ENCODE results near the gene TMEM120B. TPM values are rescaled to one million over a fixed set of nuclear protein-coding genes. Genes with fewer than 3 reads are reported as not detected.
A peak's percentile ranks its signal among the peaks of the same experiment; 100 is the strongest.
"Not testable (repeated sequence)": the region's sequence is repeated elsewhere in the genome, so short reads cannot be mapped to it uniquely, and the experiment has no call there.

TMEM120B gene
- total RNA-seq, 4 donors from 2014 or later = 1.9 to 19.9 (median 4.5) TPM

DNA sequence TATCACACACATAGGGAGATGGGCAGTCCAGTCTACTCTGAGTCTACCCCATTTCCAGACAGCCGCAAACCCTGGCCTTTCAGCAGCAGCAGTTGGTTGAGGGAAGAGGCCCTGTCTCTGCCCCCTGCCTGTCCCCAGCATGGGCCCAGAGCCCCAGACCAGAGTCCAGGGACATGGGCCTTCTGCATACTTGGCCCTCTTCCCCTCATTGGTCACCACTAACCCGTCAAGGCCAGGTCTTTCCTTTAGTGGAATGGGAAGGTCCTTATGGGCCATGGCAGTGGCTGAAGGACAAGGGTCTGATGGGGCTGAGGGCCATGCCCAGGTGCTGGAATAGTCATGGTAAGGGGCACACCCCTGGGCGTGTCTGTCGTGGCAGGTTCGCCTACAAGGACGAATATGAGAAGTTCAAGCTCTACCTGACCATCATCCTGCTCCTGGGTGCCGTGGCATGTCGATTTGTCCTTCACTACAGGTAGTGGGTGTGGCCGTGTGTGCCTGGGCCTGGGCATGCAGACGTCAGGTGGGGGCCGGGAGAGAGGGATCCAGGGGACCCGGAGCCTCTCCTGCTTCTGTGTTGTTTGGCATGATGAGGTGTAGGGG lies 39.3 kb downstream of the TMEM120B start:
- peaks cover 0 to 6% (median 2%) of the 10 kb centered on the region in 4 donors for H3K4me1 ChIP-seq
- H3K27me3 ChIP-seq = no peaks in the 10 kb centered on the region
- H3K4me3 ChIP-seq = no peak overlapping the region
- H3K27ac ChIP-seq = no peak overlapping the region
- no peak for TF ChIP-seq POLR2AphosphoS5 (IDR thresholded peaks at IDR 0.05)
- TF ChIP-seq, protein P1, sequence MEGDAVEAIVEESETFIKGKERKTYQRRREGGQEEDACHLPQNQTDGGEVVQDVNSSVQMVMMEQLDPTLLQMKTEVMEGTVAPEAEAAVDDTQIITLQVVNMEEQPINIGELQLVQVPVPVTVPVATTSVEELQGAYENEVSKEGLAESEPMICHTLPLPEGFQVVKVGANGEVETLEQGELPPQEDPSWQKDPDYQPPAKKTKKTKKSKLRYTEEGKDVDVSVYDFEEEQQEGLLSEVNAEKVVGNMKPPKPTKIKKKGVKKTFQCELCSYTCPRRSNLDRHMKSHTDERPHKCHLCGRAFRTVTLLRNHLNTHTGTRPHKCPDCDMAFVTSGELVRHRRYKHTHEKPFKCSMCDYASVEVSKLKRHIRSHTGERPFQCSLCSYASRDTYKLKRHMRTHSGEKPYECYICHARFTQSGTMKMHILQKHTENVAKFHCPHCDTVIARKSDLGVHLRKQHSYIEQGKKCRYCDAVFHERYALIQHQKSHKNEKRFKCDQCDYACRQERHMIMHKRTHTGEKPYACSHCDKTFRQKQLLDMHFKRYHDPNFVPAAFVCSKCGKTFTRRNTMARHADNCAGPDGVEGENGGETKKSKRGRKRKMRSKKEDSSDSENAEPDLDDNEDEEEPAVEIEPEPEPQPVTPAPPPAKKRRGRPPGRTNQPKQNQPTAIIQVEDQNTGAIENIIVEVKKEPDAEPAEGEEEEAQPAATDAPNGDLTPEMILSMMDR (IDR thresholded peaks at IDR 0.05) = no peak
- no peak for TF ChIP-seq EP300 (IDR thresholded peaks at IDR 0.05; ENCODE audit: low read depth)
- TF ChIP-seq POLR2A (IDR thresholded peaks at IDR 0.05) = no peak
- DNase-seq = no peak
- WGBS, 2 donors (ENCODE audit: low coverage in 1 of 2) = 95% methylated on average over 12 of the region's 12 CpGs; no CpG with 5 or more reads in 1 of the 2 donors
- intact Hi-C loops (cut with DNase I; ENCODE audit: low total_unique reads) (no loop called here), in situ Hi-C loops (cut with MboI; ENCODE audit: low pct_ligation_motif_present in 1 of 4, low pct_unique_long_range_greater_than_20kb in 1 of 4, low sequenced_read_pairs in 3 of 4) (no loop called here)
- H3K36me3 ChIP-seq = no peaks in the 10 kb centered on the region
- H3K9me3 ChIP-seq = no peaks in the 10 kb centered on the region

DNA sequence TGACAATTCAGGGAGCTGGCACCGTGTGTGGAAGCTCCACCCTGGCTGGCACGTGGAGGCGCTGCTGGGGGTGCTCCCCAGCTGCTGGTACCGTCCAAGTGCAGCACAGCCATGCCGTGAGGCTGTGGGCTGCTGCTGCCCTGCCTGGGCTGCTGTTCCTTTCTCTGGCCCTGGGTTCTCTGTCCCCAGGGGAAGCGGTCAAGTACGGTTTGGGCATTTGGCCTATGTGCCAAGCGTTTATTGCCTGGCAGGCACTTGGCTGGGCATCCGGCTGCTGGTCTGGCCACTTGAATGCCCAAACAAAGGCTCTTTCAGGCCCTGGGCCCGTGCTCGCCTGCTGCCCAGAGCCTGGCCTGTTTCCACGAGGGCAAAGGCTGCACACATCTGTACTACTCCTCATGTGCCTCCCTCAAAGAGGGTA lies 41.3 kb downstream of the TMEM120B start:
- in situ Hi-C loops (cut with MboI; ENCODE audit: low pct_ligation_motif_present in 1 of 4, low pct_unique_long_range_greater_than_20kb in 1 of 4, low sequenced_read_pairs in 3 of 4) = no loop called here
- intact Hi-C loops (cut with DNase I; ENCODE audit: low total_unique reads) = no loop called here
- Histone ChIP-seq H3K9me3 (no peaks in the 10 kb centered on the region), H3K36me3 (no peaks in the 10 kb centered on the region), H3K27me3 (no peaks in the 10 kb centered on the region), H3K4me1 (peaks cover 0 to 6% (median 2%) of the 10 kb centered on the region in 4 donors), H3K4me3 (no peak overlapping the region), H3K27ac (peak overlapping the region in 3 of 4 donors; percentile 23 to 65 (median 58))
- DNase-seq = no peak
- TF ChIP-seq, protein P1 (IDR thresholded peaks at IDR 0.05) = no peak
- no peak for TF ChIP-seq POLR2A (IDR thresholded peaks at IDR 0.05)
- no peak for TF ChIP-seq POLR2AphosphoS5 (IDR thresholded peaks at IDR 0.05)
- TF ChIP-seq EP300 (IDR thresholded peaks at IDR 0.05; ENCODE audit: low read depth) = no peak
- WGBS, 2 donors (ENCODE audit: low coverage in 1 of 2) = 50% methylated on average over 12 of the region's 12 CpGs; no CpG with 5 or more reads in 1 of the 2 donors

DNA sequence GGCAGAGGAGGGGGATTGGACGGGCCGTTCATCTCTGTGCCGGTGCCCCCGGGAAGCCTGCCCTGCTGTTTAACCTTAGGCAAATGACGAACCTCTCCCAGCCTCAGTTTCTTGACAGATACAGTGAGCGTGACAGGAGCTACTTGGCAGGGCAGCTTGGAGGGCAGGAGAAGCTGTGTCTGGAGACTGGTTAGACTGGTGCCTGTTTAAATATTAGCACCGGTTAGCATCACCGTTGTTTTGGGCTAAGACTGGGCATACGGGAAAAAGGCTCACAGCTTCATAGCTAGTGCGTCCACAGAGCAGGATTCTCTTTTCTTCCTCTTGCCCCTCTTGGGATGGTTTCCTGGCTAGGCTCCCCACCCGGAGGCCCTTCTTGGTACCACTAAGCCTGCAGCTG lies 42.3 kb downstream of the TMEM120B start:
- Histone ChIP-seq H3K27me3 (no peaks in the 10 kb centered on the region), H3K36me3 (no peaks in the 10 kb centered on the region), H3K4me1 (peaks cover 0 to 6% (median 2%) of the 10 kb centered on the region in 4 donors), H3K9me3 (no peaks in the 10 kb centered on the region), H3K4me3 (no peak overlapping the region), H3K27ac (no peak overlapping the region)
- WGBS, 2 donors (ENCODE audit: low coverage in 1 of 2) = 91% methylated on average over 11 of the region's 11 CpGs; no CpG with 5 or more reads in 1 of the 2 donors
- intact Hi-C loops (cut with DNase I; ENCODE audit: low total_unique reads) = no loop called here
- no peak for DNase-seq
- in situ Hi-C loops (cut with MboI; ENCODE audit: low pct_ligation_motif_present in 1 of 4, low pct_unique_long_range_greater_than_20kb in 1 of 4, low sequenced_read_pairs in 3 of 4) = no loop called here
- TF ChIP-seq POLR2A (IDR thresholded peaks at IDR 0.05) (no peak), POLR2AphosphoS5 (IDR thresholded peaks at IDR 0.05) (no peak), EP300 (IDR thresholded peaks at IDR 0.05; ENCODE audit: low read depth) (no peak)
- TF ChIP-seq, protein P1 (IDR thresholded peaks at IDR 0.05) = no peak

DNA sequence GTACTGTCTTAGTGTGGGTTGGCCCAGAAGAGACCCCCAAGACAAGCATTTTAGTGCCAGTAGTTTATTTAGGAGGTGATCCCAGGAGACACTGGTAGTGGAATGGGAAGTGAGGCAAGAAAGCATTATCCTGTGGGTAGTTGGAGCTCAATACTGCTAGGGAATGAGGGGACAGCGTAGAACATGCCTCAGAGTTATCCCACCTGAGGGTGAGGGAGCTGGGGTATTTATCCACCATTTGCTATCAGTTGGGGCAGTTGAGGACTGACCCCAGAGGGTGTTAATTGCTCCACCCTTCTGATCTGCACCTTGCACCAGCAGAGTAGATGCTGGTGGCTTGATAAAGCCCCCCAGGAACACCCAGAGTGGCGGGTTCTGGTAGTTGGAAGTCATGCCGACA lies 43.0 kb downstream of the TMEM120B start:
- no peaks in the 10 kb centered on the region for H3K27me3 ChIP-seq
- peaks cover 0 to 6% (median 2%) of the 10 kb centered on the region in 4 donors for H3K4me1 ChIP-seq
- DNase-seq = no peak
- 97 to 100% methylated on average over 1 to 3 of the region's 3 CpGs for WGBS, 2 donors (ENCODE audit: low coverage in 1 of 2)
- no peak overlapping the region for H3K4me3 ChIP-seq
- H3K27ac ChIP-seq = no peak overlapping the region
- intact Hi-C loops (cut with DNase I; ENCODE audit: low total_unique reads) (no loop called here), in situ Hi-C loops (cut with MboI; ENCODE audit: low pct_ligation_motif_present in 1 of 4, low pct_unique_long_range_greater_than_20kb in 1 of 4, low sequenced_read_pairs in 3 of 4) (no loop called here)
- no peaks in the 10 kb centered on the region for H3K36me3 ChIP-seq
- no peaks in the 10 kb centered on the region for H3K9me3 ChIP-seq
- no peak for TF ChIP-seq POLR2AphosphoS5 (IDR thresholded peaks at IDR 0.05)
- no peak for TF ChIP-seq EP300 (IDR thresholded peaks at IDR 0.05; ENCODE audit: low read depth)
- TF ChIP-seq POLR2A (IDR thresholded peaks at IDR 0.05) = no peak
- TF ChIP-seq, protein P1 (IDR thresholded peaks at IDR 0.05) = no peak

DNA sequence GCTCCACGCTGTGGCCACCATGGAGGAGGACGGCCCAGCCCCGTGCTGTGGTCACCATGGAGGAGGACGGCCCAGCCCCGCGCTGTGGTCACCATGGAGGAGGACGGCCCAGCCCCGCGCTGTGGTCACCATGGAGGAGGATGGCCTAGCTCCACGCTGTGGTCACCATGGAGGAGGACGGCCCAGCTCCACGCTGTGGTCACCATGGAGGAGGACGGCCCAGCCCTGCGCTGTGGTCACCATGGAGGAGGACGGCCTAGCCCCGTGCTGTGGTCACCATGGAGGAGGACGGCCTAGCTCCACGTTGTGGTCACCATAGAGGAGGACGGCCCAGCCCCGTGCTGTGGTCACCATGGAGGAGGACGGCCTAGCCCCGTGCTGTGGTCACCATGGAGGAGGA lies 46.0 kb downstream of the TMEM120B start:
- peaks cover 0 to 12% (median 6%) of the 10 kb centered on the region in 4 donors for H3K4me1 ChIP-seq
- 93 to 100% methylated on average over 3 to 22 of the region's 22 CpGs for WGBS, 2 donors (ENCODE audit: low coverage in 1 of 2)
- H3K9me3 ChIP-seq; H3K27me3 ChIP-seq; H3K36me3 ChIP-seq; H3K27ac ChIP-seq; DNase-seq; intact Hi-C loops (cut with DNase I; ENCODE audit: low total_unique reads); H3K4me3 ChIP-seq; in situ Hi-C loops (cut with MboI; ENCODE audit: low pct_ligation_motif_present in 1 of 4, low pct_unique_long_range_greater_than_20kb in 1 of 4, low sequenced_read_pairs in 3 of 4): not testable (repeated sequence)

All from transverse colon (tissue), 4 donors.